HG03439 (cell line): ENCODE data around the gene HOOK1.
"Not testable (repeated sequence)": the region's sequence is repeated elsewhere in the genome, so short reads cannot be mapped to it uniquely, and the experiment has no call there.

Source experiments
- ATAC-seq: cut with Tn5 transposase; IDR thresholded peaks from one replicate; pipeline ENCODE4 v1.9.1; 2021; ENCODE audit warnings: mild to moderate bottlenecking, moderate library complexity; ENCODE audit not compliant: unreplicated experiment

The HOOK1 gene

DNA sequence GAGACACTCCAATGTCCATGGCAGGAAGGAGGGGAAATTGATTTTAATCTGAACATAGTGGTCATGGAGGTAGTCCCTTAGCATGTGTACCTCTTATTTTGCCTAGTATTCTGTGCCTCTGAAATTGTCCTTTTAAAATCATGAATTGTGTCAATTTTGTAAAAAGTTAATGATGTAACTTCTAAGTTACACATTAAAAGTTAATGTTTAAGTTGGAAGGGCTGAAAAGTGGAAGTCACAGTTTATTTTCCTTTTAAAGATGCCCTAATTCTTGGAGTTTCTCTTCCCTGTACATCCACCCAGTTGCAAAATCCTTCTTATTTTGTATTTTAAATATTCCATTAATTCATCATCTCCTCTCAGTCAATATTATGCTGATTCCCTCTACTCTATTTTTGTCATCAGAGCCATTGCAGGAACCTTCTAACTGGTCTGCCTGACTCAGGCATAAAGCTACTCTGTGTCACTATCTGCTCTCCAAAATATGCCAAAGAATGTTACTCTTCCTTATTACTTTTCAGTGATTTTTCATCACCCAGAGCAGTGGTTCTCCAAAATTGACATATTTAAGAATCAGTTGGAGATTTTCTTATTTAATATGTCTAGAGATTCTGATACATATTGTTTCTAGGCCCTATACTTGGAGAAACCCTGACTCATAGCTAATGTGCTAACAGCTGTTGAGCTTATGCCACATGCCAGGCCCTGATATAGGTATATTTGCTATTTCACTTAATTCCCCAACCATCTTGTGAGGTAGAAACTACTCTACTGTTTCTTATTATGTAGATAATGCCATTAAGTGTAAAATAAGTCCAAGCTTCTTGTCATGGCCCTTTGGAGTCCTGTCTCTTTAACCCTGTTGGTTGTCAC, 5.1 kb downstream of the HOOK1 start:
- ATAC-seq: no peak

DNA sequence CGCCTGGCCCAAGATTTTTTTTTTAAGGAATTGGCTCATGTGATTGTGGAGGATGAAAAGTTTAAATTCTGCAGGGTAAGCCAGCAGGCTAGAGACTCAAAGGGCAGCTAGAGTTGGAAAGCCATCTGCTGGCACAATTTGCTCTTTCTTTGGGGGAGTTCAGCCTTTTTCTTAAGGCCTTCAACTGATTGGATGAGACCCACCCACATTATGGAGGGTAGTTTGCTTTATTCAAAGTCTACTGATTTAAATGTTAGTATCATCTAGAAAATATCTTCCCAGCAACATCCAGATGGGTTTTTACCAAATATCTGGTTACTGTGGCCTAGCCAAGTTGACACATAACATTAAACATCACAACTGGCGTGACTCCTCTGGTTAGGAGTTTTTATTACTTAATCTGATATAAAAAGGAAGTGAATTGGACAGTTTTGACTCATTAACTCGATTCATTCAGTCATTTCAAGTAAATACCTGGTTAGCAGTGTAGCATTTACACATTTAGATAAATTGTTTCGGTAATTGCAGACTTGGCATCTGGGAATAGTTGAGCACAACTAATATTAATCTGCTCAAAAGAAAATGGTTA, 12.4 kb downstream of the HOOK1 start:
- ATAC-seq: no peak

DNA sequence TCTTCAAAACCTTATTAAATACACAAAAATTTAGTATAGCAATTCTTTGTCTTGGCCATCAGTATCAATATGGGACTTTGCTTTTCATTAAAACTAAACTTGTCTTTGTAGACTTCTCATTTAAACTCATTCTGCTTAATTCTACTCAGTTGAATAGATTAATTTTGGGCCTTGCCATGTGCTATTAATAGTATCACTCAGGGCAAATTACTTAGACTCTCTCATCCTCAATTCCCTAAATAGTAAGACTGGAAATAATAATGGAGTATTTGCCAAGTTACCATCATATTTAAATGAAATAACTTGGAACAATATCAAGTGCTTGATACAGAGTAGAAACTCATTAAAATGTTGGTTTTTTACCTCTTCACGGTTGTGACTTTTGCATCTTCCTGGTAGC, 13.4 kb downstream of the HOOK1 start:
- ATAC-seq: no peak

DNA sequence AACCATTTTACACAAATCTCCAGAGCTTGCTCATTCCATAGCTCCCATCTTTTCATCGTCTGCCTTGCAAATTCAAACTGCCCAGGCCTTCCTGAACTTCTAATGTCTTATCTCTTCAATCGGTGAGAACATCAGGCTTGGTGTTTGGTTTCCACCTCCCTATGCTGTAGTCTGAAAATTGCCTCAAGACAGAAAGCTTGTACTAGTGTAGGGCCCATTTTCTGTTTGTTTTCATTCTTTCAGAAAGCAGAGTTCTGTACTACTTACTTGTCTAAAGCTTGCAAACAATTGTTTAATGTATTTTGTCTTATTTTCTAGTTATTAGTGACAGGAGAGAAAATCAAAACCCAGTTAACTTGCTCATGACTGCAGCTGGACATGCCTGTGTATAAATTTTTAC, 16.8 kb downstream of the HOOK1 start:
- no peak for ATAC-seq

DNA sequence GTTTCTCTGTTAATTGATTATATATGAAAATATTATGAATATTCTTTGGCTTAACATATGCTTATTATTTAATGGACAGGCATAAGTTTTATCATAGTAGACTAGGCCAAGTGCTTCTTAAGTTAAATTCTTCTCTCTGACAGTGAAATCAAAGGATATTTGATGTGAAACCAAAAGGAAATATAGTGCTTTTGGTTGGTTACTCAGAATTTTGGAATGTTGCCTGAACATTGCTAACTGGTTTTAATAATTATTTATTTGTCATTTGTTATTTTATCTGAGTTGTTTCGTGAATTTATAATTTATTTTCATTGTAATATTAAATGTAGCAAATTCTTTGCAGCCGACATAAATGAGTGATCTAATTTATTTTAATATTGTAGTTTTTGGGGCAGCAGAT, 18.3 kb downstream of the HOOK1 start:
- no peak for ATAC-seq

DNA sequence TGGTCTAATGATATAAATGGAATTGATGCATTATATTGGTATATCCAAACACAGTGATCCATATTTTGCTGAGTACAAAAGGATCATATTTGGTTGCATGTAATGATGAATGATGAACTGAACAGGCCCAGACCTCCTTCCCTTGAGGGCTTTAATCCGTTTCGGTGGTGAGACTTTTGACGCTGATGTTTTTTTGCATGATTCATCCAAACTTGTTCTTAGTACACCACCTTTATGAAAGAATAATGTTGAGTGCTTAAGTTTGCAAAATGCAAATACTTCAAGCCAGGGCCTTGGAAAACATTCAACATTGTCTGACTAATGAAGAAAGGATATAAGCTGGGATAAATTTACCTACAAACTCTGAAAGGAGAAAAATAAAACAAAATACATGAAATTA, 19.2 kb downstream of the HOOK1 start:
- no peak for ATAC-seq

DNA sequence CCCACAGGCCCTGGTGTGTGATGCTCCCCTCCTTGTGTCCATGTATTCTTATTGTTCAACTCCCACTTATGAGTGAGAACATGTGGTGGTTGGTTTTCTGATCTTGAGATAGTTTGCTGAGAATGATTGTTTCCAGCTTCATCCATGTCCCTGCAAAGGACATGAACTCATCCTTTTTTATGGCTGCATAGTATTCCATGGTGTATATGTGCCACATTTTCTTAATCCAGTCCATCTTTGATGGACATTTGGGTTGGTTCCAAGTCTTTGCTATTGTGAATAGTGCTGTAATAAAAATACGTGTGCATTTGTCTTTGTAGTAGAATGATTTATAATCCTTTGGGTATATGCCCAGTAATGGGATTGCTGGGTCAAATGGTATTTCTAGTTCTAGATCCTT, 23.1 kb downstream of the HOOK1 start:
- not testable (repeated sequence) for ATAC-seq

DNA sequence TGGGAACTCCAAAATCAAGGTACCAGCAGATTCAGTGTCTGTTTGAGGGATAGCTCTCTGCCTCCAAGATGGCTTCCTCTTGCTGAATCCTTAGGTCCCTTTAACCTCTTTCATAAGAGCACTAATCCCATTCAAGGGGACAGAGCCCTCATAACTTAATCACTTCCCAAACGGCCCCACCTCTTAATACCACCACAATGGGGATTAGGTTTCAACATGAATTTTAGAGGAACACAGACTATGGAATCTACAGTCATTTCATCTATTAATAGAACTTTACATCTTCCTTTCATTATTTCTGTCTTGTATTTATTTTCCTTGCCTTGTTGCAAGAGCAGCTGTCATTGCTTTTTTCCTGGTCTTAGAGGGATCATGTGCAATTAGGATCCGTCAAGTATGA, 30.3 kb downstream of the HOOK1 start:
- ATAC-seq: no peak

DNA sequence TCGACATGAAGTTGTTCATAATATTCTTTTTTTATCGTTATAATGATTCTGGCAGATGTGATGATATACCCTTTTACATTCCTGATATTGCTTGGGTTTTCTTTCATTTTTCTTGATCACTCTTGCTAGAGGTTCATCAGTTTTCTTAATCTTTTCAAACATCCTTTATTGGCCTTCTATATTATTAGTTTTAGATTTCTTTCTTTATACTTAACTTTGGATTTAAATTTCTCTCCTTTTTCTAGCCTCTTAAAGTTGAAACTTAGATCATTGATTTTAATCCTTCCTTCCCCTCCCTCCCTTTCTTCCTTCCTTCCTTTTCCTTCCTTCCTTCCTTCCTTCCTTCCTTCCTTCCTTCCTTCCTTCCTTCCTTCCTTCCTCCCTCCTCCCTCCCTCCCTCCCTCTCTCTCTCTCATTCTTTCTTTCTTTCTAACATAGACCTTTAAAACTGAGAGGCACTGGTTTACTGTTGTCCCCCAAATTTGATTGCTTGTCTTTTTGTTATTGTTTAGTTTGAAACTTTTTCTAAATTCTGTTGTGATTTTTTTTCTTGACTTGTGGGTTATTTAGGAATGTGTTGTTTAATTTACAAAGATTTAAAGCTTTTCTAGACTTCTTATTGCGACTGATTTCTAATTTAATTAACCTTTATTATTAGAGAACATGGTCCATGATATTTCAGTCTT, 31.6 kb downstream of the HOOK1 start:
- no peak for ATAC-seq

DNA sequence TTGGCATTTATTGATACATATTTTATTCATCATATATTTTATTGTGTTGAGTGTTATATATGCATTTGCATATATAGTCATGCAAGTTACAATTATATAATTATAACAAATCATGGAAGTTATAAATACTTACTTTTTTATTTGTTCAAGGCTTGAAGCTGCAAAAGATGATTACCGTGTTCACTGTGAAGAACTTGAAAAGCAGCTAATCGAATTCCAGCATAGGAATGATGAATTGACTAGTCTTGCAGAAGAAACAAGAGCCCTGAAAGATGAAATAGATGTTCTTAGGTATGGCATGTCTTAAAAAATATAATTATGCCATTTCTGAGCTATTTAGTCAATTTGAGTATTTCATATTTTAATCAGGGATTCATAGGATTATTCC, 32.1 kb downstream of the HOOK1 start:
- no peak for ATAC-seq

DNA sequence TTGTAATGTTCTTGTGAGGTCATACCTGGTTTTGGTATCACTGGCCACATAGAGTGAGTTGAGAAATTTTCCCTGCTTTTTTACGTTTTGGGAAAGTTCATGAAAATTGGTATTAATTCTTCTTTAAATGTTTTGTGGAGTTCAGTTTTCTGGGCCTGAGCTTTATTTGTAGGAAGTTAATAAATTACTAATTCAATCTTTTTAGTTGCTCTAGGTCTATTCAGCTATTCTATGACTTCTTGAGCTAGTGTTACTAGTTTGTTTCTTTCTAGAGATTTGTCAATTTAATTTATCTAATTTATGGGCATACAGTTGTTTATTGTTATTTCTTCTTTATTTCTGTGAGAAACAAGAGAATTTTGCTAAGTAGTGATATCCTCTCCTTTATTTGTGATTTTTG, 37.4 kb downstream of the HOOK1 start:
- no peak for ATAC-seq

DNA sequence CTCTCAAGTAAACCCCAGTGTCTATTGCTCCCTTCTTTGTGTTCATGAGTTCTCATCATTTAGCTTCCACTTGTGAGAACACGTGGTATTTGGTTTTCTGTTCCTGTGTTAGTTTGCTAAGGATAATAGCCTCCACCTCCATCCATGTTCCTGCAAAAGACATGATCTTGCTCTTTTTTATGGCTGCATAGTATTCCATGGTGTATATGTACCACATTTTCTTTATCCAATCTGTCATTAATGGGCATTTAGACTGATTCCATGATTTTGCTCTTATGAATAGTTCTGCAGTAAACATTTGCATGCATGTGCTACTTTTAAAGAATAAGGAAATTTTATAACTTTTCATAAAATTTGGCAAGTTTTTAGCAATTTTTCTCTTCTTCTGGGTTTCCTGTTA, 40.5 kb downstream of the HOOK1 start:
- not testable (repeated sequence) for ATAC-seq

DNA sequence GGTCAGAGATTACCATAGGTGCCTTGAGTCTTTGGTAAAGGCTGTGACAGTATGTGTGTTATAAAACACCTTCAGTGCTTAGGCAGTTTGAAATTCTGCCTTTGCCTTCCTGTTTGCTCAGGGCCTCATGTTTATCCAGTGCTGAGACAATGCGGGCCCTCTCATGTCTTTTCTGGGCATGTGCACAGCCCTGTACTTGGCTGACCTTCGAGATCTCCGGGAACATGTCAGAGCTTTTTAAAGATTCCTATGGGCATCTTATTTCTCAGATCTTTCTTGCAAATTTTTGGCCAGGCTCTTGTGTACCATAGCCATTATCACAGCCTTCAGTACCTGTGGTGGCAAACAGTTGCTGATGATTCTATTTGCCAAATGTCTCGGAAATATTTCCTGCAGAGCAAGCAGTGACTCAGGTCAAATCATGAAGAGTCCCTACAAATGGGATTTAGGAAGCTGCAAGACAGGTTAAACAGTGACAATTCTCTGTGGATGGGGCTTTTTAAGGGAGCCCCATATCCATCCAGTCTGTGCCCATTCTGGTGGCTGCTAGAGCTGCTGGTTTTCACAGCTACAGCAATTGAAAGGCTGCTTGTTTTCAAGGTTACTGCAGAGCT, 42.1 kb downstream of the HOOK1 start:
- no peak for ATAC-seq

DNA sequence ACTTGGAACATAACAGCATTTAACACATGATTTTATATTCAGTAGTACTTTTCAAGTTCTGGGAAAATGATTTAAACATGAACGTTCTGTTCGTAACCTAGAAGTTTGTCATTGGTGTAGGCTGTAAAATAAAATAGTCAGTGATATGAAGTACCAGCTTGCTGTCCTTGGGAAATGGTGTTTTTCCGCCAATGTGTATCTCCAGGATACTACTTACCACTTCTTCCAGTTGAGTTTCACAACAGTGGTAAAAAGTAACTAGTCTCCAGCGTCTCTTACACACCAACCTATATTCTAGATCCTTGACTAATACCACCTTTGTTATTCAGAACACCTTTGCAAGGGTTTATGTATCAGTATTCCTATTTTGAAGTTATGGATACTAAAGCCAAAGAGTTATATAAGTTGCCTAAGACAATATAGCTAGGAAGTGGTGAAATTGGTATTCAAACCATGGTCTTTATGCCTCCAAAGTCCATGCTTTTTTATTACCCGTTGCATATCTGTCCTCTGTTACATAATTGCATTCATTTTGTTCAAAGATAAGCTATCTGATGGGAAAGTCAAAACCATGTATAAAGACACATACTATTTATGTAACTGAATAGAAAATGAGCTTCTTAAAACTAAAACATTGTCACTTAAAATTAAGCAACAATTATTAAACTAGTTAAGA, 43.1 kb downstream of the HOOK1 start:
- ATAC-seq: no peak

DNA sequence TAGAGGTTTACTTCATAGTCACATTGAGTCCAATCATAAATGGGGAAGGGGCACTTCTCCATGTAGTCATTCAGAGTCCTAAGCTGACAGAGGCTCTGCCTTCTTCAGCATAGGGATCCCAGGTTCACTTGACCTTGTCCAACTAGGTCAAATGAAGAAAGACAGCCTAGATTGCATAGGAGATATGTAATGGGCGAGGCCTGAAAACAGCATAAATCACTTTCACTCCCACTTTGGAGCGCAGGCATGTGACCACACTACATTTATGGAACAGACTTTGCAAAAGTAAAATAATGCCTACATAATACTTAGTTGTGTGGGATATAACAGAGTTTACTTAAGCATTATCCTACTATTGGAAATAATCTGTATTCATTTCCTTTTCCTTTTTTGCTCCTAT, 51.7 kb downstream of the HOOK1 start:
- ATAC-seq: no peak

DNA sequence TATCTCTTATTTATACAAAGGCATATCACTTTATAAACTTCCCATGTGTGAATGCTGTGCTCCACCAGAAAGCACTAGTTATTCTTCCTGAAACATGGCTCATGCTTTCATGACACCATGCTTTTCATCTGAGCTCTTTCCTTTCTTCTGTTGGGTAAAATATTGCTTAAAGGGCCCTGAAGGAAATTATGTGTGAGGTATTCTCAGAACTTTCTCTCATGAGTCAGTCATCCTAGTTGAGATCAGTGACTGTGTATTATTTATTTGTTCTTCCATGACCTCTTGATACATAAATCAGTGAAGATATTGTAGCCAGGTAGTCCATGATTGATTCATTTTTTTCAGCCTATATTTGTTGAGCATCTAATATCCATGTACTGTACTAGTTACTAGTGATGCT, 57.0 kb downstream of the HOOK1 start:
- ATAC-seq: no peak

DNA sequence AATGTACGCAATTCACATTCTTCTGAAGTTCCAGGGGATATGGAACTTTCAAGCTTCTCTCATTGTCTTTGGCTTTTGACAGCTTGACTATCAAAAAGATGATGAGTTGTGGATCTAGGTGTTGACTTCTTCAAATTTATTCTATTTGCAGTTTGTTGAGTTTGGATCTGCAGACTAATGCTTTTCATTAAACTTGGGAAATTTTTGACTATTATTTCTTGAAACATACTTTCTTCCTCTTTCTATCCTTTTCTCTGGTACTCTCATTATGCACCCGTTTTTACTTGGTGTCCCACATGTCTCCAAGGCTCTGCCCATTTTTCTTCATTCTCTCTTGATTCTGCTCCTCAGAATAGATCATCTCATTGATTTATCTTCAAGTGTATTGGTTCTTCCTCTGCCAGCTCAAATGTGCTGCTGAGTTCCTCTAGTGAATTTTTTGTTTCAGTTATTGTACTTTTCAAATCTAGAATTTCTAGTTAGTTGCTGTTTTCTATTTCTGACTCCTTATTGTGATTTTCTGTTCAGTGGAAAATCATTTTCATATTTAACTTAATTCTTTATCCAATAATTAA, 62.4 kb downstream of the HOOK1 start:
- no peak for ATAC-seq

DNA sequence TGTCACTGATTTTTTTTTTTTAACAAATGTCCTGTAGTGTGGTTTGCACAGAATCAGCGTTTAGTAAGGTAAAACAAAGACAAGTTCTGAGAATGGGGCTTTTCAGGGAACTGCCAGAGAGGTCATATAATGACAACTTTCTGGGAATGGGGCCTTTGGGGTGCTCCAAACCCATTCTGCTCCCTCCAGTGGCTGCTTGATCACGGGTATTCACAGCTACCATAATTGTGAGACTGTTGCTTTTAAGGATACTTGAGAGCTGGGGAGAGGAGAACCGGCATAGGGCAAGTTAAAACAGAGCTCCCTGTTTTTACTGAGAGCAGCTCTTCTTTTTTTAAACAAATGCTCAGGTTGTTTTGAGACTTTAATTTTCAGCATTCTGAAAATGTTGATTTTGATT, 63.6 kb downstream of the HOOK1 start:
- no peak for ATAC-seq

DNA sequence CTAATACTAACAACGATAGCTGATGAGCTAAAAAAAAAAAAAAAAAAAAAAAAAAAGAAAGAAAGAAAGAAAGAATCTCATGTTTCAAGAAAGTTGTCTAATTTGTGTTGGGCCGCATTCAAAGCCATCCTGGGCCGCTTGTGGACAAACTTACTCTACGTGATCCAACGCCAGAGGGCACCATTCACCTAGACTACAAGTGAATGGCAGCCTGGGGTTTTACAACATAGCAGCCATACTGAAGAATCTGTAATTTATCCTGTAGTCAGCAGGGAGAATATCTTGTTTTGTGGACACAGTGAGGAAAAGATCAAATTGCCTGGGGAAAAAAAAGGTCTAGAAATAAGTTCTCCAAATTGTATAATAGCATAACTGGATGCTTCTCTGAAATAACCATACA, 64.8 kb downstream of the HOOK1 start:
- ATAC-seq: no peak

DNA sequence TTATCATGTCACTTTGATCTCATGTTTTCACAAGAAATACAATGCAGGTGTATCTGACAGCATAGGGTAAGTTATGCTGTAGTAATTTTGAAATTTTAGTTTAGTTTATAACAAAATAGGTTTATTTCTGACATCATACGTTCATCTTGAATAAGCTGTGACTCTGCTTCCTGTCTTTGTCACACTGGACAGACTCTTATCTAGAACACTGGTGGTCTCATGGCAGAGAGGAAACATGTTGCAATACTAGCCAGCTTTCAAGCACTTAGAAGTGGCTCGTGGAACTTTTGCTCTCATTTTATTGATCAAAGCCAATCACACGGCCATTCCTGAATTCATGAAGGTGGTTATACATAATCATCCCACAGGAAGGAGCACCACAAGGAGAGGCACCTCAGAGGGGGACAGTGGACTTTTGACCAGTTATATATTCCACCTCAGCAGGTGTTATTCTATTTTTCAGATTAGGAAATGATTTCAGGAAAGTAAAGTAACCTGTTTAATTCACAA, 65.3 kb downstream of the HOOK1 start:
- no peak for ATAC-seq

DNA sequence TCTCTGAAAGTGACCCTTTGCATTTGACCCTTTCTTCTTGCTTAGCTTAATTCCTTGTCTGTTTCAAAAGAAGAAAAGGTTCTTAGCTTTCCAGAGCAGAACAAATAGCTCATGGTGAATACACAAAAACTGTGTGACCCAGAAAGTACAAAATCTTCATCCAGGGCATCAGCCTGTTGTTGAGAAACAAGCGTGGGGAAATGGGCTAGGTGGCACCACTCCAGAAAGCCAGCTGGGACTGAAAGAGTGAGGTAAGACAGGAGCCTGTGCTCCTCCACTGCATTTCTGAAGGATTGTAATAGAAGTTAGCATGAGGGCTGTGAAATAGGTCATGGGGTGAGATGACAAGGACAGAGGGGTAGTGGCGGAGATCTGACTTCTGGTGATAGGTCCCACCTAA, 66.0 kb downstream of the HOOK1 start:
- ATAC-seq: no peak
